ENCODE results near the gene MTERF1.
"Not testable (repeated sequence)": the region's sequence is repeated elsewhere in the genome, so short reads cannot be mapped to it uniquely, and the experiment has no call there.

The MTERF1 gene

DNA sequence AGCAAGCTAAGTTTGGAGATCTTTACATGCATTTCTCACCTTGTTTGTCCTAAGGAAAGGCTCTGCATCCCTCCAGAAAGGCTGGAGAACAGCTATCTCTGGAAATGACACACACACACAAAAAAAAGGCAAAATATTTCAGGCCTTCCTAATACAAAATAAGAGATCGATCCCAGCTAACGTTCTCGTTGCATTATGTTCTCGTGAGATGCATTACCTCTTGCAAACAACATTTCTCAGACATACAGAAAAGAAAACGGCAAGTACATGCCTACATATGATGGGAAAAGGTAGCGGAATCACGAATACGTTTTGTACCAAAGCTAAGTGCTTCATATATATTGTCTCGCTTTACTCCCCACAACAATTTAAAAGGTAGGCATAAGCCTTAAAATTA lies 488 bp downstream of the MTERF1 start:
- no peak for DNase-seq

DNA sequence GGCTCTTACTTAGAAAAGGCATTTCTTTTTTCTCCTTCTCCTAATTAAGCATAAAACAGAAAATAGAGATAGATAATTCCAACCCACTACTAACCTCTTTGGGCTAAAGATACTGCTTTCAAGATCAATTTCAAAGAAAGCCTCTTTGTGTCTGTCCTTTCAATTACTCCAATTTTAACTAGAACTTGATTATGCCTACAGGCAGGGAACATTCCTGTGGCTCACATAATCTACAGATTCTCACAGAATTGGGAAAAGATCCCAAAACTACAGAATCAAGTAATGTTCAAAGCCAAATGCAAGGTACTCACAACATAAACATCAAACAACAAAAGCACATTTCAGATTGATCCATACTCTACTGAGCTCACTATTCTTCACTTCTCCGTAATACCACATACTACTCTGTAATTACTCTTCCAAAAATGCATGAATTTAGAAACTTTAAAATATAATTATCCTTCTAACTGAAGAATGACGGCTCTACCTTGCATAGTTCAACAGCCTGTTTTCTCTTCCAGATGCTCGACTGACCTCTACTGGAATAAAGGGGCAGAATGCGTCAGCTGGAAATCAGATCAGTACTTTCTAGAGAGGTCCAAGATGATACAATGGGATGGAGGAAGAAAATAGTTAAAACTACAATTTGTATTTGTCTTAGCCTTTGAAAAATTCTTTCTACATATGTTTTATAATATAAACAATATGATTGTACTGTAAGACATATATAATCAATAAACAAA lies 3.9 kb downstream of the MTERF1 start:
- DNase-seq, result peak; percentile 54

DNA sequence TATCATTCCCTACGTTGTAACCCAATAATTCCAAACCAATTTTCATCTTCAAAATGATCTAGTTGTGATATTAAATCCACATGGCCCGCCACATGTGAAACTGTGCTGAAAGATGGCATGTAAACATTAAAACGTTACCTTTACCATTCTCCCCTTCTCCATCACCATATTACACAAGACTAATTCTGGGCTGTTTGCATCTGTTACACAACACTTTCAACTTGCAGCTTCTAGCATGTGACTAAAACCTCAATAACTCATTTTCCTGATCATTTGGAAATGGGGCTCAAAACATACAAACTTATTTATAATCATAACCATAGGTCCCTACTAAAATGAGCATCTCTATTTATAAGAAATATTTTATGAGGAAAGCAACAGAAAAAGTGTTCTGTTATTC lies 4.7 kb downstream of the MTERF1 start:
- DNase-seq, result no peak

DNA sequence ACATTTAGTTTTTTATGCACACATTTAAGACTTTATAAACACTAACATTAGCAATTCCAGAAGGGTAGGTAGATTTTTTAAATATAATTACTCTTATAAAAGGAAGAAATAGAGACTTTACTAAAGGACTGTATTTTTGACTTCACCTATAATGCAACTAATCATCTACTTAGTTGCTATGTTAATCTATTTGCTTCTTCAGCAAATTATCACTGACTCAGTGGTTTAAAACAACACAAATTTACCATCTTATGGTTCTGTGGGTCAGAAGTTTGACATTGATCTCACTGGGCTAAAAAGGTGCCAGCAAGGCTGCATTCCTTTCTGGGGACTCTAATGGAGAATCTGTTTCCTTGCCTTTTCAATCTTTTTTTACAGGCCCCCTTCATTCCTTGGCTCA lies 7.6 kb downstream of the MTERF1 start:
- no peak for DNase-seq

DNA sequence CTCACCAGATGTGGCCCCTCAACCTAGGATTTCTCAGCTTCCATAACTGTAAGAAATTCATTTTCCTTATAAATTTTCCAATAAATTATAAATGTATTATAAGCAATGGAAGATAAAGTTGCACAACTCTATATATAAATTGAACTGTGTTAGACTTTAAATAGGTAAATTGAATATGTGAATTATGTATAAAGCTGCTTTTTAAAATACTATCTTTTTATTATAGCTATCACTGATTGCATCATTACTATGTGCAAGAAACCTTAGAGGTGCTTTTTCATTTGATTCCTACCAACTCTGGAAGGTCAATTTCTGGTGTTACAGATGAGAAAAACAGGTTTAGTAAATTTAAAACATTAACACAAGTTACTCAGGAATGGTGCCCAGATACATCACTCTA lies 8.4 kb downstream of the MTERF1 start:
- no peak for DNase-seq

DNA sequence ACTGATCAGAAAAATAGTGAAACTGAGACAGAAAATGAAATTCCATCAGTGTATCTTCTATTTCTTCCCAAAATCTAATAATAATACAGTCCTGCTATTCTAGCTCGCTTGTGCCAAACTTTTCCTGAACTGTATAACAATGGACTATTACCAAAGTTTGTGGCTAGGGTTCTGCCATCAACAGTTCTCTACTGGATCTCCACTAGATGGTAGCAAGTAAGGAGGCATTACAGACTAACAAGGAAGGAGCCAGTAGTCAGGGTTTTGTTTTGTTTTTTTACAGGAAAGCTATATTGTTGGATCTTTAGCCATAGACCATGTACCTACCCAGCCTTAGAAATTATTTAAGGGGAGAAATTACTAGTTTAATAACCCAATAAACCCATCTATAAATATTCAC lies 10.8 kb downstream of the MTERF1 start:
- DNase-seq, result no peak

DNA sequence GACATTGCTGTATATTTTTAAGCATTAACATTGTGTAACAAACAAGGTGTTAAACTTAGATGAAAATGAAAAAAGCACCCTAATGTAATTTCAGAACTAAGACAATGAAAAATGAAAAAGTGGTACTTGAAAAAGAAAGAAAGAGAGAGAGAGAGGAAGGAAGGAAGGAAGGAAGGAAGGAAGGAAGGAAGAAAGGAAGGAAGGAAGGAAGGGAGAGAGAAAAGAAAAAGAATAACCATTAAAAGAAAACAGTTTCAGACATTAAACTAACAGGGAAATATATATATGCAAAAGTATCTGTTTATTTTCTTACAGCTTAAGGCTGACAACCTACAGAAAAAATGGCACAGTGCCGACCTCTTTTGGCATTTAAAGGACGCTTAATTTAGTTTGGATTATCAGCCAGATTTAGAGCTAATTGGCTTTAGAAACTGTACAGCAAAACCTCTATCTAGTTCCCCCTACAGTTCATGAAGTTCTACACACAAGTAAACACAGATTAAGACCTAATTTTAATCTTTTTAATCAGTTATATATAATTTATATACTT lies 13.8 kb downstream of the MTERF1 start:
- DNase-seq, result peak; percentile 96

DNA sequence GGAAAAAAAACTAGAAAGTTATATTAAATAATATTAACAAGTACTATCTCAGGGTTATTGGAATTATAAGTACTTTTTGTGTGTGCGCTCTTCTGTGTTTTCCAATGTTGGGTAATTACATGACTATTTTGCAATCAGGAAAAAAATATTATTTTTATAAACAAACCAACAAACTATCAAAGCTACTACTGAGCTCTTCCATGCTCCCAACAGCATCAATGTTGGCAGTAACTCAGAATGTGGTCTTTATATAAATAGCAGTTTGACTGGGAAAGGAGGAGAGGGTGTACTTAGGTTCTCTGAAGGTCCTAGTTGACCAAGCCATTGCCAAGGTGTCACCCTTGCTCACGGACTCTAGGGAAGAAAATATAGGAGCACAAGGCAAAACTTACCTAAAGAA lies 15.0 kb downstream of the MTERF1 start:
- no peak for DNase-seq

DNA sequence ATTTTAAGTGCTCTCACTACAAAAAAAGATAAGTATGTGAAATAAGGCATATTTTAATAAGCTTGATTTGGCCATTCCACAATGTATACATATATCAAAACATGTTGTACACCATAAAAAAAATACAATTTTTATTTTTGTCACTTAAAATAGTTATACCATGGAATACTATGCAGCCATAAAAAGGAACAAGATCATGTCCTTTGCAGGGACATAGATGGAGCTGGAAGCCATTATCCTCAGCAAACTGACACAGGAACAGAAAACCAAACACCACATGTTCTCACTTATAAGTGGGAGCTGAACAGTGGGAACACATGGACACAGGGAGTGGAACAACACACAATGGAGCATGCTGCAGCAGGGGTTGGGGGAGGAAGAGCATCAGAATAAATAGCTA lies 15.9 kb downstream of the MTERF1 start:
- DNase-seq, result not testable (repeated sequence)

DNA sequence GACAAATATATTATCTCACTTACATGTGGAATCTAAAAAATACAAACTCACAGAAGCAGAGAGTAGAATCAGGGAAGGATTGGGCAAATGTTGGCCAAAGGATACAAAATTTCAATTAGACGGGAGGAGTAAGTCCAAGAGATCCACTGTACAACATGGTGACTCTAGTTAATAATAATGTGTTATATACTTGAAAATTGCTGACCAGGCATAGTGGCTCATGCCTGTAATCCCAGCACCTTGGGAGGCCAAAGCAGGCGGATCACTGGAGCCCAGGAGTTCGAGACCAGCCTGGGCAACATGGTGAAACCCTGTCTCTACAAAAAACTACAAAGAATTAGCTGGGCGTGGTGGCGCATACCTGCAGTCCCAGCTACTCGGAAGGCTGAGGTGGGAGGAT lies 16.4 kb downstream of the MTERF1 start:
- DNase-seq, result no peak

DNA sequence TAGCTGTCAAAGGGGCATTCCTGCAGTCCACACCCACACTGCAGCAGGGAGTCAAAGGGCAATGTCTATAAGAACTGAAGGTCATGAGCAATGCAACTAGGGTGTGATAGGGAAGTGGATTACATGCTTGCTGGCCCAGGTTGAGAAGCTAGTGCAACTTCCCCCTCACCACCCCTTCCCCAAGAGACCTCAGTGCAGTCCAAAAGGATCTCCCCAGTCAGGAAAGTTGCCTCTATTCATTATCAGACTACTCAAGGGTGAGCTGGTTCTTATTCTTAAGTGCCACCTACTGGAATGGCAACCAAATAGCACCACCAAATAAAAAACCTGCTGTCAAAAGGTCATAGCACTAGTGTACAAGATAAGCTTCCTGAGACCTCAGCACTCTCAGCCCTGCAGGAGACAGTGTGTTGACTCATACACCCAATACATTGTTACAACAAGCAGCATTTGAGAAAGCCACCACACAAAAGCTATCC lies 28.2 kb downstream of the MTERF1 start:
- peak; percentile 40 for DNase-seq

DNA sequence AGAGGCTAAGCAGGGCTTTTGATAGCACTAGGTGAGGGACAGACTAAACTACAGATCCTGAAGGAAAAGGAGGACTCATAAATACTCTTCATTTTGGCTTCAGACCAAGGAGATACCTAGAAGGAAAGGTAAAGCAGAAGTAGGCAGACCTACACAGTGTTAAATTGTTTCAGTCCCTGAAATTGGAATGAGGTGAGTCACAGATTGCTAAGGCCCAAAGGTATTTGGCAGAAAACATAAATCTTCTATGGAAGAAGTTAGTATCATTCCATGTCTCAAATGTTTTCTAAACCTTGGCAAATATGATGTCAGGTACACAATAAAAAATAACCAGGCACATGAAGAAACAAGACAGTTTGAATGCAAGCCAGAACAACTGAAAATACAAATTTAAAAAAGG lies 30.0 kb downstream of the MTERF1 start:
- DNase-seq, result no peak

DNA sequence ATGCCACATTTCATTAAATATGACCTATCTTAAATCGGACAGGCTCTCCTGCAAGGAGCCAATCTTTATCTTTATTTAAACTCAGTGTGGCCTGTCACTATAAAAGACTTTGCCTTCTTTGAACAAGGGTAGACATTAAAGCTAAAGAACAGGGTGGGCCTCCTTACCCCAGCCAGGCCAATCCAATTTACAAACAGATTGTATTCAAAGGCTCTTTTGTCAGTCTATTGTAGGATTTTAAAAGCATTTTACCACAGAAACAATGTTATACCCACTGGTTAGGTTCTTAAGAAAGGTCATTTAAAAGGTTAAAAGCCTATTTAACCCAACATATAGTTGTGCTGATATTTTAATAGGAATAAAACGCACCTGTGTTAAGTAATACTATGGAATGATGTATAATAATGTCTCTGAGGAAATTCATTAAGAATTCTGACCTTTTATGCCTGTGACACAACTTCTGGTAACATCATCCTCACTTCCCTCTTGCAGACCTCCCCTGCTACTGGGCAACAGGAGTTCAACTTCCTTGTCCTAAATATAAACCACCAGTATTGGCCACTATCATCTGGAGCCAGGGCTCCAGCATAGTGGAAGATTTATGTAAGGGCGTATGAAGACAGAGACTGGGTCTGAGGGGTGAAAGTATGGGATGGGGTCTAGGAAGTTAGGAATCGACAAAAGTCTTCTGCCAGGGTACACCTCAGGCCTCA lies 32.5 kb downstream of the MTERF1 start:
- DNase-seq, result peak; percentile 15

DNA sequence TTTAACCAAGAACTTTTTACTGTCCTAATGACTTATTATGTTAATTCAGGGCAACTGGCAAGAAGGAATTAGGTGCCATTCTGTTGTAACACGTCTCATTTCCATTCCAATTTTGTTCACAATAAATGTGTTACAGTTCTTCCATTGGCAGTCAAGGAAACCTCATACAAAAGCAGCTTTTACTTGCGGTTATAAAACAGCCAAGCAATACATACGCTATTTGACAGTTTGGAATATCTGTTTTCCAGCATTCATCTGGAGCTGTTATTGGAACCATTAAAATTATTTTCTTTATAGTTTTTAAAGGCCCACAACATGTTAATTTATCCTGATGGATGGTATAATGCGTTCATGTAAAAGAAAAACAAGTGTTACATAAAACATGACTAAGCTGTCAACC lies 33.3 kb downstream of the MTERF1 start:
- no peak for DNase-seq

DNA sequence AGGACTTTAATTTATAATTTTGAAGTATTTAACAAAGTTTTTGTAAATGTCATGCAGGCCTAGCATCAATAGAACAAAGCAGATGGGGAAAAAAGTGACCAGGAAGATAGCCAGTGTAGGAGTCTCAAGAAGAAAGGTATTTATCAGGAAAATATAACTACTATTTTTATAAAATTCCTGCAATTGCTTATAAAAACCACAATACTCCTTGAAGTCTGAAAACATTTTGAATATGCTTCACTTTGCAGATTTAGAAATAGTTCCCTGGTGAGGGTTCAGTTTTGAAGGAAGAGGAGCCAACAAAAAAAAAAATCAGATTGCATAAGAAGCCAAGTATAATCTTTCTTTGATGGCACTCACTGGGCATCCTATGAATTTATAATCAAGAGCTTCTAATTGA lies 34.1 kb downstream of the MTERF1 start:
- DNase-seq, result no peak

DNA sequence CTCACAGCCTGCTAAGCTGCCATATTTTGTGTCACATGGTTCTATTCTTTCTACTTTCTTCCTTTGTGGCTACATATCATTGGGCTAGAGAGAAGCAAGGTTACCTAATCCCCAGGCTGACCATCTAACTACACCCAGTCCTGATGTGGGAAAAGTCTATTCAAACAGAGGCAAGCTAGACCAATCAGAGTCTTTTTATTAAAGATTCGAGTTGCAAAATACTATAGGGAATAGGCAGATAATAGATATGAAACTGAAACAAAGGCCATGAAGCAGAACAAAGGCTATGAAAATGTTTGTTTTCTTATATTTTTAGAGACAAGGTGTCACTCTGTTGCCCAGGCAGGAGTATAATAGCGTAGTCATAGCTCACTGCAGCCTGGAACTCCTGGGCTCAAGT lies 36.7 kb downstream of the MTERF1 start:
- DNase-seq, result no peak

DNA sequence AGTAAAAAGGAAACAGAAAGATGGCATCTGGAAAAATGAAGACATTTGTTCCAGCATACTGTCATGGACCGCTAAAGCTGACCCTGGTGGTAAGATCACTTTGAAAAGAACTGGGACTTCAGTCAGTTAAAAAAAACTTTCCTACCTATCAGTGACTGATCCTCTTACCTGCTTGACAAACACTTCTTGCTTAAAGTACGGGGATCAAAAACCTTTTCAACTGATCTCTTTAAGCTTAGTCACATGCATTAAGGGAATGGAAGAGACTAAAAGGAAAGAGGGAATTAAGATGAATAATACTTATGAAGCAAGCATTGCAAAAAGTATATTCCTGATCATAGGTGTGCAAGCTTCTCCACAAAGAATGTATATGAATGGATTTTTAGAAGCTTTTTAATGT lies 42.1 kb downstream of the MTERF1 start:
- peak; percentile 34 for DNase-seq

DNA sequence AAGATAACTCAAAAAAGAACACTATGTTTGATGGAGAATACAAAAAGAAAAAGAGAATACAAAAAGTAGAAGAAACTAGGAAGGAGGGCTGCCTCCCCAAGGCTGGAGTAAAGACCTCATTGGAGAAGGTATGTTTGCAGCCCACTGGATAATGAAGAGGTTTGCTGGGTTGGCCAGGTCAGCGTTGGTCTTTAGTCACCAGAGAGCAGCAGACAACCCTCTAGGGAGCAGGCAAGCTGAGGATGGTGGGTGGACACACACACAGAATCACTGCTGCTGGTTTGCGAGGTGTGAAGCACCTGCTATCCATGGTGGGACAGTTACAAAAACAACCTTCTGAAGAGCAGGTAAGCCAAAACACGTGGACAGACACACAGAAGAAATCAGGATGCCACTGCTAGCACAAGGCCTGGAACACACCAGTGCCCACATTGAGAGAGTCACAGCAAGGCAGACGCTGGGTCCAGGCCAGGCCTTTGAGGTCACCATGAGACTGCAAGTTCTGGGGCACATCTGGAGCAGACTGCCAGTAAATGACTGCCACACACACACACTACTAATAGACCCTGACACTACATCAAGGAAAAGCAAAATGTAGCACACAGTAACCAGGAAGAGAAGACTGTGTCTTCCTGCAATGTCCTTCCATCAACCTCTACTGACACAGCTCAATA lies 43.0 kb downstream of the MTERF1 start:
- DNase-seq, result no peak

DNA sequence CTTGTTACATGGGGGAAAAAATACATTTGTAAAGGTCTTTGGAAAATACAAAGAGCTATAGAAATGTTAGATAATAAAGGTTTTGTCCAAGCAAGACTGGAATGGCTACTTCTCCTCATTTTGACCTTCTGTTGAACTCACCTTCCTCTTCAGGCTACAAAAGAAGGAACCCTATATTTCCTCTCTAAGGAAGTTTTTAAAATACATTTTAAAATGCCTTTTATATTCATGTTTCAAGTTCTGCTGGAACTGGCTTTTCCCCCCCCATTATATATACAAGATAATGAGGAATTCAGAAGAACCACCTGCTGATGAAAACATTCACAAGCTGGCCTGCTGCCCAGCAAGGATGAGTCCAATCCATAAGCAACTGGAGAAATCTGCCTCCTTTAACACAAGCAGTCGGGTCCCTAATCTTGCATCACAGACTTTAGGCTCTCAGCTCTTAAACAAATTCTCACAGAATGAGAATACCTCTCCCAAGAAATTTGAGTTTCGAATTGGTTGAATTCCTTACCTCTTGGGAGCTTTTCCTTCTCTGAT lies 44.6 kb downstream of the MTERF1 start:
- DNase-seq, result peak; percentile 32

DNA sequence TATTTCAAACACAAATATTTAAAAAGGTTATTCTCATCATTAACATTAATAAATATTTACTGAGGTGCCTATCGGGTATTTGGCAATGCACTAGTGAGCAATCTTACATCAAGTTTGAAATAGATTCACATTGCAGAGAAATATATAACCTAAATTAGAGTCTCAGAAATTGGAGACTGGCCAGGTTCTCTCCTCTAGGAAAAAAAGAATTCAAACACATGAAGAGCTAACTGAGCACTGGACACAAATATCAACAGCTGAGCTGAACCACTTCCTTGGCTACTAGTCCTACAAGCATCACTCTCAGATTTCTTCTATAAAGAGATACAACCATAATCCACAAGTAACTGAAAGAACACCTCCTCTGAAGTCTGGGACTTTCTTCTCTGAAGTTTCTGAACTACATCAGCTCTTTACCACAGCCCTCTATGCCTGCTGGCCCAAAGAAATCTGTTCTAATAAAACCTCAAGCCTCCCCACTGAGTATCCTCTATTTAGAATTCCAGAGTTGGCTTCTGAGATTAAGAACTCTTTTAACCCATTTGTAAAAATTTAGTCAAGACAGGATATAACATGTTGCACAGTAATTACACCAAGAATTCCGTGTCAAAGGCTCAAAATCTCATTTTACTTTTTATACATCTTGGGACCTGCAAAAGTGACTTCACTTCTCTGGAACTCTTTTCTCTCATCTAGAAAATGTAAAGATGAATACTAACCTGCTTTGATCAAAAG lies 45.2 kb downstream of the MTERF1 start:
- DNase-seq, result no peak

DNA sequence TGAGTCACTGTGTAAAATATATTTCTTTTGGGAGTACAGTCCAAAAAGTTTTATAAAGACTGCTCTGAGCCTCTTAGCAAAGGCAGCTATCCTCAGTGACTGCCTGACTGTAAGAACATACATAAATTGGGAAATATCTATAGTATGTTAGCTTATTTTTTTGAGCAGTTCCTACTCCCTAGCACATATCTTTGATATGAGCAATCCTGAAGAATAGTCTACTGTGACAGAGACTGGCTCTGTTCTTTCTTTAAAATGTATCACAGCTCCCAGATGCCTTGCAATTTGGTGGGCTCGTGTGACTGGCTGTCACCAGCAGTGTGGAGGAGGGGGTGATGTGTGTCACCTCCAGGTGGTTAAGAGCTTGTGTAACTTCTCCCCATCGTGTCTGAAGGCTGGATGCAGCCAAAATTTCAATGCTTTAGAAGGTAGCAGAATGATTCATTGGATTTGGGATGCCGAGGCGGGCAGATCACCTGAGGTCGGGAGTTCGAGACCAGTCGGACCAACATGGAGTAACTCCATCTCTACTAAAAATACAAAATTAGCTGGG lies 47.9 kb downstream of the MTERF1 start:
- DNase-seq, result no peak

DNA sequence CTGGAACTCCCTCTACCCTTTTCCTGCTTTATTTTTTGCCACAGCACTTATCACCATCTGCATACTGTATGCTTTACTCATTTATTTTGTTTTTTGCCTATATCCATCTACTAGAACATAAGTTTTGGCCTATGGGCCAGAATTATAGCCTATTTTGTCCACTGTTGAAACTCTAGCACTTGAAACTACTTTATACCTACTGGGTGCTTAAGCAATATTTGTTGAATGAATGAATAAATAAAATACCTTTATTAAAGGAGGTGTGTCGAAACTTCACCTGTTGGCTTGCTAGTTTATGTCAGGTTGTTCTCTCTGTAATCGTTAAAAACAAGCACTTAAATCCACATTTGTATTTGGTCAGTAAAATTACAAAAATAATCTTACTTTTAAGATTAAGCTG lies 53.3 kb downstream of the MTERF1 start:
- no peak for DNase-seq
